ENCODE measurements around the gene SHBG. TPM values are rescaled to one million over a fixed set of nuclear protein-coding genes. Genes with fewer than 3 reads are reported as not detected.

The SHBG gene
- polyA plus RNA-seq = 10 to 100 TPM in 3 of 4 donors, 1 to 10 TPM in 1; 2.6 to 38.8 (median 20.6) TPM
- long read RNA-seq, donor 1 = 0 reads
- long read RNA-seq, donor 2, transcript SHBG-202 (8 exons, 1,271 nt) = major isoform, 5 of 7 reads
- long read RNA-seq, donor 2, partial matches to known transcripts = 0 of 7 reads
- long read RNA-seq, donor 2, other reads (novel, unspliced or antisense) = 0 of 7 reads
- long read RNA-seq, donor 3, partial matches to known transcripts = 73 of 359 reads
- long read RNA-seq, donor 3, other reads (novel, unspliced or antisense) = 281 of 359 reads
- long read RNA-seq, donor 4 = 0 reads
- long read RNA-seq, donor 5, partial matches to known transcripts = 0 of 4 reads
- long read RNA-seq, donor 5, other reads (novel, unspliced or antisense) = 0 of 4 reads
- long read RNA-seq, donor 6, transcript SHBG-202 (8 exons, 1,271 nt) = major isoform, 11 of 398 reads
- long read RNA-seq, donor 6, partial matches to known transcripts = 195 of 398 reads
- long read RNA-seq, donor 6, other reads (novel, unspliced or antisense) = 188 of 398 reads
- long read RNA-seq, donor 7 = 0 reads
- long read RNA-seq, donor 8, partial matches to known transcripts = 0 of 5 reads
- long read RNA-seq, donor 8, other reads (novel, unspliced or antisense) = 5 of 5 reads
- long read RNA-seq, donor 9, partial matches to known transcripts = 14 of 63 reads
- long read RNA-seq, donor 9, other reads (novel, unspliced or antisense) = 48 of 63 reads
- long read RNA-seq, donor 10, partial matches to known transcripts = 159 of 227 reads
- long read RNA-seq, donor 10, other reads (novel, unspliced or antisense) = 64 of 227 reads

DNA sequence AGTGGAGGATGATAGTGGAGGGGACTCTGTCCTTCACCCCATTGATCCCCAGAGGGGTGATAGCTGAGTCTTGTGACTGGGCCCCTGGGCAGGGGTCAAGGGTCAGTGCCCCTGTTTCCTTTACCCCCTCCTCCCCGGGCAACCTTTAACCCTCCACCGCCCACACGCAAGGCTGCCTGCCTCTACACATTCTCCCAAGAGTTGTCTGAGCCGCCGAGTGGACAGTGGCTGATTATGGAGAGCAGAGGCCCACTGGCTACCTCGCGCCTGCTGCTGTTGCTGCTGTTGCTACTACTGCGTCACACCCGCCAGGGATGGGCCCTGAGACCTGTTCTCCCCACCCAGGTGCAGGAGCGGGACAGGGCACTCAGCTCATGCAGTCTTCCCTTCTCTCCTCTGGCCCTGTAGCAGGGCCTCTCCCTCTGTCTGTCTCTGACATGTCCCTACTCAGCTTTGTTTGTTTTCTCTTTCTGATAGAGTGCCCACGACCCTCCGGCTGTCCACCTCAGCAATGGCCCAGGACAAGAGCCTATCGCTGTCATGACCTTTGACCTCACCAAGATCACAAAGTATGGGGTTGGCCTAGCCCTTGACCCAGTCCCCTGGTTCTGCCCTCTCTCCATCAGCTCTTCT, at the start of gene SHBG:
SHBG (plus strand) TSS at position 197 of the 633 bp plus-strand sequence; CDS start at position 235, 38 bp downstream.
- DNase-seq (peak; percentile 47 to 77), FAIRE-seq (no peak)
- H3K4me3 ChIP-seq (ENCODE audit: low read depth in 1 of 3, low read length in 3 of 3) = no peak within 1 kb of the TSS
- H3K36me3 ChIP-seq (ENCODE audit: control insufficient read depth in 3 of 3, insufficient read depth in 2 of 3, low read depth in 1 of 3, low read length in 3 of 3) = peaks cover 0 to 20% (median 0%) of the 10 kb centered on the region in 3 donors
- H3K4me1 ChIP-seq (ENCODE audit: control insufficient read depth in 3 of 3, insufficient read depth in 2 of 3, low read depth in 1 of 3, low read length in 2 of 3) = peaks cover 0 to 45% (median 6%) of the 10 kb centered on the region in 3 donors
- H3K27ac ChIP-seq (ENCODE audit: low read depth in 1 of 3, low read length in 2 of 3) = peak within 1 kb of the TSS in 2 of 3 donors; percentile 45 to 76
- 31 to 65% (median 56%) methylated on average over 13 of the region's 13 CpGs for WGBS, 3 donors
- no peaks in the 10 kb centered on the region for H3K9me3 ChIP-seq (ENCODE audit: control insufficient read depth in 2 of 2, insufficient read depth in 1 of 2, low read depth in 1 of 2, low read length in 1 of 2)
- no peaks in the 10 kb centered on the region for H3K27me3 ChIP-seq (ENCODE audit: control insufficient read depth in 3 of 3, insufficient read depth in 3 of 3, low read length in 3 of 3)

- H3K9me3 ChIP-seq (ENCODE audit: control insufficient read depth in 2 of 2, insufficient read depth in 1 of 2, low read depth in 1 of 2, low read length in 1 of 2) = peaks cover 0 to 6% of the 10 kb centered on the region in 2 donors
- H3K4me3 ChIP-seq (ENCODE audit: low read depth in 1 of 3, low read length in 3 of 3) = peak overlapping the region in 2 of 3 donors; percentile 67 to 69
- peaks cover 10 to 78% (median 19%) of the 10 kb centered on the region in 3 donors for H3K36me3 ChIP-seq (ENCODE audit: control insufficient read depth in 3 of 3, insufficient read depth in 2 of 3, low read depth in 1 of 3, low read length in 3 of 3)
- H3K27me3 ChIP-seq (ENCODE audit: control insufficient read depth in 3 of 3, insufficient read depth in 3 of 3, low read length in 3 of 3) = no peaks in the 10 kb centered on the region
- peak overlapping the region; percentile 95 to 97 (median 97) for H3K27ac ChIP-seq (ENCODE audit: low read depth in 1 of 3, low read length in 2 of 3)
- FAIRE-seq = no peak
- 66 to 79% (median 71%) methylated on average over 23 of the region's 23 CpGs for WGBS, 3 donors
- DNase-seq = peak in 1 of 2 donors; percentile 26
- H3K4me1 ChIP-seq (ENCODE audit: control insufficient read depth in 3 of 3, insufficient read depth in 2 of 3, low read depth in 1 of 3, low read length in 2 of 3) = peaks cover 3 to 60% (median 11%) of the 10 kb centered on the region in 3 donors
Observed at GRCh38 chr17:7580604-7581575, 49.0 kb upstream of the SHBG start.

DNA sequence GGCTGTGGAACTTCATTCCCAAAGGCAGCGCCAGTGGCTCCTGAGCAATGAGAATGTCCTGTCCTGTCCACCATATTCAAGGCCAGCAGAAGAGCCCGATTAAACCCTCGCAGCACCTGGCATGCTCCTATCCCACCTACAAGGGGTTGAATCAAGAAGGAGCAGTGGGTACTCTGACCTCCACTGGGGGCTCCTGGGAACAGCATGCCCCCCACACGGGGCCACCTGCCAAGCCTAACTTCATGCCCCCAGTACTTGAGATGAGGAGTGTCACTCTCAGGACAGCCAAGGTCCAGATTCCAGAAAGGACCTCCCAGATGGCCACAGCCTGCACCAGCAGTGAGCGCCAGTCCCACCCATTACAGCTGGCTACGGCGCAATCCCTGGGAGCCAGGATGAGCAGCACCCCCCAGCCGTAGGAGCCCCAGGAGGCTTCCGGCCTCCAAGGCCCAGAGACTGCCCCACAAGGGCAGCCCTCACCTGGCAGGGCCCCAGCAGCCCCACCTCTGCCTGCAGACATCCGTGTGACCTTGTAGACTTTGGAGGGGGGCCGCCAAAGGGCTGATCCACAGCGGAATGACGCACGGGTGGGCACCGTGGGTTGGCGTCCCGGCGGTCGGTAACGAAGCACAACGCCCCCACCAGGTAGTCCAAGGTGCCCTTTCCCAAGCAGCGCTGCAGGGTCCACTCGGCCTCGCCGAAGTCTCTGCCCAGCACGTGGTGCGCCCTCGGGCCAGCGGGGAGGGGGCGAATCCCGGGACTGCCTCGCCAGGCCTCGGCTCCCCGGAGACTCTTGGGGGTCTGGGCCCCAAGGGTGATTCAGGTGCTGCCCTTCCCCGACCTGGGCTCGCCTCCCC, 47.3 kb upstream of the SHBG start:
- Histone ChIP-seq H3K27ac (ENCODE audit: low read depth in 1 of 3, low read length in 2 of 3) (peak overlapping the region; percentile 83 to 98 (median 89)), H3K4me3 (ENCODE audit: low read depth in 1 of 3, low read length in 3 of 3) (peak overlapping the region in 2 of 3 donors; percentile 53 to 78), H3K4me1 (ENCODE audit: control insufficient read depth in 3 of 3, insufficient read depth in 2 of 3, low read depth in 1 of 3, low read length in 2 of 3) (peaks cover 3 to 56% (median 11%) of the 10 kb centered on the region in 3 donors), H3K9me3 (ENCODE audit: control insufficient read depth in 2 of 2, insufficient read depth in 1 of 2, low read depth in 1 of 2, low read length in 1 of 2) (peaks cover 0 to 6% of the 10 kb centered on the region in 2 donors), H3K27me3 (ENCODE audit: control insufficient read depth in 3 of 3, insufficient read depth in 3 of 3, low read length in 3 of 3) (no peaks in the 10 kb centered on the region), H3K36me3 (ENCODE audit: control insufficient read depth in 3 of 3, insufficient read depth in 2 of 3, low read depth in 1 of 3, low read length in 3 of 3) (peaks cover 3 to 77% (median 8%) of the 10 kb centered on the region in 3 donors)
- DNase-seq (peak in 1 of 2 donors; percentile 39), FAIRE-seq (no peak)
- 86 to 88% (median 87%) methylated on average over 31 to 36 of the region's 36 CpGs for WGBS, 3 donors

DNA sequence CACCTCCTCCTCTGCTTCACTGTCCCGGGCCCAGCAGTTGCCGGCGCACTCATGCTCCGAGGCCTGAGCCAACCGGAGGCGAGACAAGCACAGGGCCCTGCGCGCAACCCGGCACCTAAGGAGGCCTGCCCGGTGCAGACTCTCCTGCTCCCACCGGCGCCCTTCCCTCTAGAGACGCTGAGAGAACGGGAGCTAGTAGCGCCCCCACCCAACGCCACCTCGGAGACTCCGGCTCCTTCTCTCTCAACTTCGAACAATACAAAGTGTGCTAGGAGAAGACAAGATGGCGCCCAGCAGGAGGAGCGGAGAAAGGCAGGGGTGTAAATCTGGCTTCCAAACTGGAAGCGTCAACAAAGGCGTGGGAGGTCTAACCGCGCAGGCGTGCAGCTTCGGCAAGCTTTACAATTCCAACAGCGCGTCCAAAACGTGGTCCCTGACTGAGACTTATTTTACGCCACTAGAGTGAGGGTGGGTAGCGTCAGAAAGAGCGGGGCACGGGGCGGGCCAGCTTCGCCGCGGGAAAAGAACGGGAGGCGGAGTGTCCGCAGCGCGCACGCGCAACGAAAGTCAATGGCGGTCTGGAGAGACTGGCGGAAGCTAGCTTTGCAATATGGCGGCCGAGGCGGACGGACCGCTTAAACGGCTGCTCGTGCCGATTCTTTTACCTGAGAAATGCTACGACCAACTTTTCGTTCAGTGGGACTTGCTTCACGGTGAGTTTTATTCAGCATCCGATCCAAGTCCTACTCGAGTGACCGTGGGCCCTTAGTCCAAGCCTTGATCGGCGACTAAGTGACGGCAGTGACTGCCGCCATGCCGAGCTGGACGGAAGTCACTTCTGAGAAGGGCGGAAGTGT, 46.5 kb upstream of the SHBG start, which contains the start of gene MPDU1:
MPDU1 (plus strand) TSS at position 600 of the 857 bp plus-strand sequence; CDS start at position 611, 11 bp downstream.
- WGBS, 3 donors = 15 to 20% (median 16%) methylated on average over 69 of the region's 69 CpGs
- H3K27ac ChIP-seq (ENCODE audit: low read depth in 1 of 3, low read length in 2 of 3) = peak within 1 kb of the TSS; percentile 83 to 98 (median 89)
- FAIRE-seq (no peak), DNase-seq (peak; percentile 95 to 99)
- peaks cover 0 to 77% (median 7%) of the 10 kb centered on the region in 3 donors for H3K36me3 ChIP-seq (ENCODE audit: control insufficient read depth in 3 of 3, insufficient read depth in 2 of 3, low read depth in 1 of 3, low read length in 3 of 3)
- peak within 1 kb of the TSS; percentile 37 to 78 (median 53) for H3K4me3 ChIP-seq (ENCODE audit: low read depth in 1 of 3, low read length in 3 of 3)
- H3K9me3 ChIP-seq (ENCODE audit: control insufficient read depth in 2 of 2, insufficient read depth in 1 of 2, low read depth in 1 of 2, low read length in 1 of 2) = peaks cover 0 to 6% of the 10 kb centered on the region in 2 donors
- H3K4me1 ChIP-seq (ENCODE audit: control insufficient read depth in 3 of 3, insufficient read depth in 2 of 3, low read depth in 1 of 3, low read length in 2 of 3) = peaks cover 3 to 51% (median 11%) of the 10 kb centered on the region in 3 donors
- no peaks in the 10 kb centered on the region for H3K27me3 ChIP-seq (ENCODE audit: control insufficient read depth in 3 of 3, insufficient read depth in 3 of 3, low read length in 3 of 3)

GRCh38 chr17:7586673-7587419, 43.1 kb upstream of the SHBG start:
- H3K9me3 ChIP-seq (ENCODE audit: control insufficient read depth in 2 of 2, insufficient read depth in 1 of 2, low read depth in 1 of 2, low read length in 1 of 2) = peaks cover 0 to 6% of the 10 kb centered on the region in 2 donors
- H3K27ac ChIP-seq (ENCODE audit: low read depth in 1 of 3, low read length in 2 of 3) = no peak overlapping the region
- 37 to 67% (median 59%) methylated on average over 9 of the region's 9 CpGs for WGBS, 3 donors
- H3K4me1 ChIP-seq (ENCODE audit: control insufficient read depth in 3 of 3, insufficient read depth in 2 of 3, low read depth in 1 of 3, low read length in 2 of 3) = peaks cover 0 to 35% (median 10%) of the 10 kb centered on the region in 3 donors
- no peak overlapping the region for H3K4me3 ChIP-seq (ENCODE audit: low read depth in 1 of 3, low read length in 3 of 3)
- DNase-seq (peak; percentile 65 to 82), FAIRE-seq (no peak)
- H3K36me3 ChIP-seq (ENCODE audit: control insufficient read depth in 3 of 3, insufficient read depth in 2 of 3, low read depth in 1 of 3, low read length in 3 of 3) = peaks cover 6 to 80% (median 7%) of the 10 kb centered on the region in 3 donors
- no peaks in the 10 kb centered on the region for H3K27me3 ChIP-seq (ENCODE audit: control insufficient read depth in 3 of 3, insufficient read depth in 3 of 3, low read length in 3 of 3)
